Upper lobe of left lung (tissue), 4 donors: ENCODE measurements around the gene FOXE3.

Experiments
- POLR2A ChIP-seq, 4 donors: fragments of 450-650 bp; IDR thresholded peaks; one replicate each; pipeline ENCODE4 v1.5.1; 2016 to 2017; ENCODE audit warnings: antibody characterized with exemption in 4 of 4, mild to moderate bottlenecking in 2 of 4
- POLR2AphosphoS5 ChIP-seq, 2 donors: sonication (generic); formaldehyde crosslinking; IDR thresholded peaks; one replicate each; pipeline ENCODE4 v1.5.1; 2017; ENCODE audit warnings: antibody characterized with exemption in 2 of 2
- TF ChIP-seq, protein P1 (sequence below), 6 experiments: fragments of 450-650 bp in 4 of 6; fragments of 200-600 bp in 2 of 6; sonication (generic) in 2 of 6; IDR thresholded peaks; one replicate each; pipeline ENCODE4 v1.5.1; 2016 to 2019; ENCODE audit warnings: antibody characterized with exemption in 6 of 6

DNA sequence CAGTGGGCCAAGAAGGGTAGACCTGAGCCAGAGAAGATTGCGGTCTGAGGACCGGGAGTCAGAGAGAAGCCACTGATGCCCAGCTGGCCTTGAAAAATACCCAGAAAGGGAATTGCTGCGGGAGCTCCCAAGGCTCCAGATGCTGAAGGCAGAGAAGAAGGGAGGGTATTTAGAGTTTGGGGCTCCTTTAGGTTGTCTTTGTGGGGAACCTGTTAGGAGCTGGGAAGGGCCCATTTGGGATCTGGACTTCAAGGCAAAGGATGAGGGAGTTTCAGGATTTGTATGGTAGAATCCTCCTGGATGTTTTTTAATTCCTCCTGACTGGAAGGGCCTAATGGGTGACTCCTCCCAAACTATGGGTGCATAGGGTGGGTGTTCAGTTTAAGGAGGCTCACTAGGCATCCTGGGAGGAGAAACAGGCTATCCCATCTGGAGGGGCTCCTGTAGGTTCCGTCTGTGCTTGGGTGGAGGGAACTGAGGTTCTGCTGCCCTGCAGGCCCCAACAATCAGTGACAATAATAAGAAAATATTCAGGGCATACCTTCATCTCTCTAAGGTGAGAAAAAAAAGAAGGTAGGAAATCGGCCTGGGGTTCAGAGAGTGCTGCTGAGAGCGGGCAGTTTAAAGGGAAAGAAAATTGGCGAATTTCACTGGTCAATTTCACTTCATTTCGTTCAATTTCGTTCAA lies 26.9 kb downstream of the FOXE3 start:
- TF ChIP-seq, protein P1, sequence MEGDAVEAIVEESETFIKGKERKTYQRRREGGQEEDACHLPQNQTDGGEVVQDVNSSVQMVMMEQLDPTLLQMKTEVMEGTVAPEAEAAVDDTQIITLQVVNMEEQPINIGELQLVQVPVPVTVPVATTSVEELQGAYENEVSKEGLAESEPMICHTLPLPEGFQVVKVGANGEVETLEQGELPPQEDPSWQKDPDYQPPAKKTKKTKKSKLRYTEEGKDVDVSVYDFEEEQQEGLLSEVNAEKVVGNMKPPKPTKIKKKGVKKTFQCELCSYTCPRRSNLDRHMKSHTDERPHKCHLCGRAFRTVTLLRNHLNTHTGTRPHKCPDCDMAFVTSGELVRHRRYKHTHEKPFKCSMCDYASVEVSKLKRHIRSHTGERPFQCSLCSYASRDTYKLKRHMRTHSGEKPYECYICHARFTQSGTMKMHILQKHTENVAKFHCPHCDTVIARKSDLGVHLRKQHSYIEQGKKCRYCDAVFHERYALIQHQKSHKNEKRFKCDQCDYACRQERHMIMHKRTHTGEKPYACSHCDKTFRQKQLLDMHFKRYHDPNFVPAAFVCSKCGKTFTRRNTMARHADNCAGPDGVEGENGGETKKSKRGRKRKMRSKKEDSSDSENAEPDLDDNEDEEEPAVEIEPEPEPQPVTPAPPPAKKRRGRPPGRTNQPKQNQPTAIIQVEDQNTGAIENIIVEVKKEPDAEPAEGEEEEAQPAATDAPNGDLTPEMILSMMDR (IDR thresholded peaks at IDR 0.05) = no peak
- no peak for TF ChIP-seq POLR2AphosphoS5 (IDR thresholded peaks at IDR 0.05)
- TF ChIP-seq POLR2A (IDR thresholded peaks at IDR 0.05) = no peak
